ENCODE measurements around the gene SUDS3. TPM values are rescaled to one million over a fixed set of nuclear protein-coding genes. Genes with fewer than 3 reads are reported as not detected.
A peak's percentile ranks its signal among the peaks of the same experiment; 100 is the strongest.

Gene SUDS3
- total RNA-seq, 1 donor from 2014 or later, result 23.4 TPM

DNA sequence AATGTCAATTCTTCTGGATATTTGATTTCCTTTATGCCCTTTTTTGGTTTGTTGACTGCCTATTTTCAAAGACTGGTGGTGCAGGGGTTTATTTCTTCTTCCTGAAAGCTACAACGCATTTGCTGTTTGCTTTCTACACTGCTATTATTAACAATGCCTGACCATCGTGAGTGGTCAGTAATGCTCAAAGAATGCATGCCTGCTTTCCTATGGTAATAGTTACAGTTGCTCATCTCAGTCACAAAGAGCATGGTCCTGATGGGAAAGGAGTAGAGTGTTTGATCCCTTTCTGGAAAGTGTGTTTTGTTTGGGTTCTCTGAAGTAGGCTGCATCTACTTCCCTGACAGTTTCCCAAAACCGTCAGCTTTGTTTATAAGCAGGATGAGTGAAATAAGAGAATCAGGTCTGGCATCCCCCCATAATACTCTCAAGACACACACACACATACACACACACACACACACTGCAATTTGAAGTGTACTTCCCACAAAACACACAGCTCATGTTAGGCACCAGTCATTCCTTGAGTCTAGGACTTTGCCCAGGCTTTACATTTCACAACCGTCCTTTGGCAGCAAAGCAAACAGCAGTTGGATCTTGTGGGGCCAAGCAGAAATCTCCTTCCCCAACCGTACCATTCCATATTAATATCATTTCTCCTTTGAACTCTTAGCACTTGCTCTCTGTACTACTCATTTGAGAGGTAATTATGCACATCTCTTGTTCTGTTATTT lies 56.6 kb downstream of the SUDS3 start:
- no peak for DNase-seq (ENCODE audit: low spot score)
- H3K27ac Mint-ChIP-seq (ENCODE audit: unreplicated experiment), result no peak overlapping the region
- no peaks in the 10 kb centered on the region for H3K9me3 Mint-ChIP-seq (ENCODE audit: low read depth)
- H3K4me1 Mint-ChIP-seq (ENCODE audit: low read depth), result peaks cover 6% of the 10 kb centered on the region
- H3K4me3 Mint-ChIP-seq (ENCODE audit: unreplicated experiment), result no peak overlapping the region
- TF ChIP-seq, protein P1, sequence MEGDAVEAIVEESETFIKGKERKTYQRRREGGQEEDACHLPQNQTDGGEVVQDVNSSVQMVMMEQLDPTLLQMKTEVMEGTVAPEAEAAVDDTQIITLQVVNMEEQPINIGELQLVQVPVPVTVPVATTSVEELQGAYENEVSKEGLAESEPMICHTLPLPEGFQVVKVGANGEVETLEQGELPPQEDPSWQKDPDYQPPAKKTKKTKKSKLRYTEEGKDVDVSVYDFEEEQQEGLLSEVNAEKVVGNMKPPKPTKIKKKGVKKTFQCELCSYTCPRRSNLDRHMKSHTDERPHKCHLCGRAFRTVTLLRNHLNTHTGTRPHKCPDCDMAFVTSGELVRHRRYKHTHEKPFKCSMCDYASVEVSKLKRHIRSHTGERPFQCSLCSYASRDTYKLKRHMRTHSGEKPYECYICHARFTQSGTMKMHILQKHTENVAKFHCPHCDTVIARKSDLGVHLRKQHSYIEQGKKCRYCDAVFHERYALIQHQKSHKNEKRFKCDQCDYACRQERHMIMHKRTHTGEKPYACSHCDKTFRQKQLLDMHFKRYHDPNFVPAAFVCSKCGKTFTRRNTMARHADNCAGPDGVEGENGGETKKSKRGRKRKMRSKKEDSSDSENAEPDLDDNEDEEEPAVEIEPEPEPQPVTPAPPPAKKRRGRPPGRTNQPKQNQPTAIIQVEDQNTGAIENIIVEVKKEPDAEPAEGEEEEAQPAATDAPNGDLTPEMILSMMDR (IDR thresholded peaks at IDR 0.05), result no peak
- no peaks in the 10 kb centered on the region for H3K36me3 Mint-ChIP-seq (ENCODE audit: low read depth)
- no peaks in the 10 kb centered on the region for H3K27me3 Mint-ChIP-seq (ENCODE audit: low read depth)

DNA sequence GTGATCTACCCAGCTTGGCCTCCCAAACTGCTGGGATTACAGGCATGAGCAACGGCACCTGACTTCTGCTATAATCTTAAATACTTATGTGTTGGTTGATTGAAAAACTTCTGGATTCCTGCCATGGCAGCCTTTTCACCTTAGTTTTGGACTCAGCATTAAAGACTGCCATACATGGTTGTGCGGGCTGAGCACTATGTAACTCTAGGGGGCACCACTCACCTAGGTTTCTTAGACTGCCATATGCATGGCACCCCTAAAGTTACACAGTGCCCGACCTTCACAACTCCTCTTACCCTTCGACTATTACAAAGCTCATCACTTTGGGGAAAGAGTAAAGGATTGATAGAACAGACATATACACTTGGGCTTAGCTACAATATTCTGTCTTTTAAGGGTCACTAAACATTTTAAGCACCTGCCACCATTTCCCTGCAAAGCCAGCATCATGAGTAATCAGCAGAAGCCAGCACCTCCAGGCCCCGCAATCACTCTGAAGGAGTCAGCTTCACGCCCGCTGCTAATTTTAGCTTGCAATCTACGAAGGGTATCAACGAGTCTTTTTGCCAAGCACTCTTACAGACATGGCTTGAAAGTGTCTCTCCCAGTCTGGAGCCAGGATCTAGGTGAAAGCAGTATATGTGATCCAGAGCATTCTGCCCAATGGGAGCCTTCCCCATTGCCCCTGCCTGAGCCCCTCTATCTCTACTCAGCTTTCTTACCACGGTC lies 59.8 kb downstream of the SUDS3 start:
- Mint-ChIP-seq H3K4me3 (ENCODE audit: unreplicated experiment) (no peak overlapping the region), H3K27ac (ENCODE audit: unreplicated experiment) (no peak overlapping the region), H3K27me3 (ENCODE audit: low read depth) (no peaks in the 10 kb centered on the region), H3K4me1 (ENCODE audit: low read depth) (peaks cover 6% of the 10 kb centered on the region), H3K9me3 (ENCODE audit: low read depth) (no peaks in the 10 kb centered on the region), H3K36me3 (ENCODE audit: low read depth) (no peaks in the 10 kb centered on the region)
- TF ChIP-seq, protein P1 (IDR thresholded peaks at IDR 0.05), result peak; percentile 35
- DNase-seq (ENCODE audit: low spot score), result no peak

DNA sequence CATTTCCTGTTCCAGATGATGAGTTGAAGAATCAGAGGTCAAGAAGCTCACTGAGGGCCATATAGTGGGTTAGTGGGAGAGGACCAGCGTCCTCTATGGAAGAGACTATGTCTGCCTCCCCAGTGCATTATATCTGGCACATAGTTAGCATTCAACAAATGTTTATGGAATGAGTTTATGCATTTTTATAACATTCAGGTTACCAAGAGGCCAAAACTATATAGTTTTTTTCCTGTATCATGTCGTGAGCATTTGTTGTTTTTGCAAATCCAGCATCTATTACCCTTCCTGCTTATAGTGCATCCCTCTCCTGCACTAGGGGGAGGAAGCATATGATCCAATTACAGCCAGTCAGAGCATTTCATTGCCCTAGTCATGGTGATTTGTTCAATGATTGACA lies 60.6 kb downstream of the SUDS3 start:
- TF ChIP-seq, protein P1 (IDR thresholded peaks at IDR 0.05), result no peak
- Mint-ChIP-seq H3K36me3 (ENCODE audit: low read depth) (no peaks in the 10 kb centered on the region), H3K27me3 (ENCODE audit: low read depth) (no peaks in the 10 kb centered on the region), H3K9me3 (ENCODE audit: low read depth) (no peaks in the 10 kb centered on the region), H3K27ac (ENCODE audit: unreplicated experiment) (no peak overlapping the region), H3K4me3 (ENCODE audit: unreplicated experiment) (no peak overlapping the region), H3K4me1 (ENCODE audit: low read depth) (peaks cover 6% of the 10 kb centered on the region)
- DNase-seq (ENCODE audit: low spot score), result no peak

DNA sequence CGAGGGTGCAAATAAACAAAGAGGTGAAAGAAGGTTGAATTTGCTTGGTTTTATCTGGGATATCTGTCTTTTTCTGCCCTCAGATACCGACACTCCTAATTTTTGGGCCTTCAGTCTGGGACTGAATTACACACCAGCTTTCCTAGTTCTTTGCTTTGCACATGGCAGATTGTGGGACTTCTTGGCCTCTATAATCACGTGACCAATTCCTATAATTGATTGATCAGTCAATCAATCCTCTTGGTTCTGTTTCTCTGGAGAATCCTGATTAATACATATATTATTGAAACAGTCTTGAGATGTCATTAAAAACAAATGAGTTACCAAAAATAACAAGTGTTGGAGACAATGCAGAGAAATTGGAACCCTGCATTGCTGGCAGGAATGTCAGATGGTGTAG lies 62.7 kb downstream of the SUDS3 start:
- Mint-ChIP-seq H3K9me3 (ENCODE audit: low read depth) (no peaks in the 10 kb centered on the region), H3K4me1 (ENCODE audit: low read depth) (peaks cover 6% of the 10 kb centered on the region), H3K27me3 (ENCODE audit: low read depth) (no peaks in the 10 kb centered on the region), H3K27ac (ENCODE audit: unreplicated experiment) (no peak overlapping the region), H3K4me3 (ENCODE audit: unreplicated experiment) (no peak overlapping the region), H3K36me3 (ENCODE audit: low read depth) (no peaks in the 10 kb centered on the region)
- no peak for DNase-seq (ENCODE audit: low spot score)
- TF ChIP-seq, protein P1 (IDR thresholded peaks at IDR 0.05), result no peak

DNA sequence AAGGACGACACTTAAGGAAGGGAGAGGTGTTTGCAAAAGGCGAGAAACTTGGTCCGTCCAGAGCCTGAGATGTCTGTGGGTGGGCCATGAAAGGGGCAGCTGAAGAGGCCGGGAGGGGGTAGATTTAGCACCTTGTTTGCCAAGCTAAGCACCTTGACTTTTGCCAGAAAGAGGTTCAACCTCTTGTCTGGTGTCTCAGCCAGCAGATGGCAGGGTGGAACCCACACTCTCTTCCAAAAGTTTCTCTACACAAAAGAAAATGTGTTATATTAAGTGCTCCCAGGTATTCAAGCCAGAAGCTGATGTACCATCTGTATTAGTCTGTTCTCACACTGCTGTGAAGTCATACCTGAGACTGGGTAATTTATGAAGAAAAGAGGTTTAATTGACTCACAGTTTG lies 69.9 kb downstream of the SUDS3 start:
- Mint-ChIP-seq H3K27me3 (ENCODE audit: low read depth) (no peaks in the 10 kb centered on the region), H3K9me3 (ENCODE audit: low read depth) (peaks cover 7% of the 10 kb centered on the region), H3K4me3 (ENCODE audit: unreplicated experiment) (no peak overlapping the region), H3K4me1 (ENCODE audit: low read depth) (no peaks in the 10 kb centered on the region), H3K27ac (ENCODE audit: unreplicated experiment) (no peak overlapping the region), H3K36me3 (ENCODE audit: low read depth) (no peaks in the 10 kb centered on the region)
- TF ChIP-seq, protein P1 (IDR thresholded peaks at IDR 0.05), result no peak
- DNase-seq (ENCODE audit: low spot score), result no peak

Data from chondrocyte (in vitro differentiated cells).